Esophagus muscularis mucosa (tissue), 4 donors: Measurements from ENCODE around the gene ZNF23.

Experiments used
- CTCF ChIP-seq, 3 experiments: fragments of 200-600 bp in 2 of 3; fragments of 450-650 bp in 1 of 3; sonication (generic) in 2 of 3; IDR thresholded peaks; one replicate each; pipeline ENCODE4 v1.5.1; 2017 to 2019; ENCODE audit warnings: antibody characterized with exemption in 3 of 3, mild to moderate bottlenecking in 2 of 3, moderate library complexity in 1 of 3
- EP300 ChIP-seq: sonication (generic); formaldehyde crosslinking; IDR thresholded peaks from one replicate; pipeline ENCODE4 v1.6.1; 2017; ENCODE audit warnings: antibody characterized with exemption
- POLR2A ChIP-seq: fragments of 450-650 bp; IDR thresholded peaks from one replicate; pipeline ENCODE4 v1.6.1; 2017; ENCODE audit warnings: antibody characterized with exemption, moderate library complexity, mild to moderate bottlenecking, low read depth
- POLR2AphosphoS5 ChIP-seq, 2 donors: sonication (generic); formaldehyde crosslinking; IDR thresholded peaks; one replicate each; pipeline ENCODE4 v1.6.1; 2017; ENCODE audit warnings: antibody characterized with exemption in 2 of 2

- TF ChIP-seq CTCF (IDR thresholded peaks at IDR 0.05) = no peak
- no peak for TF ChIP-seq POLR2A
- no peak for TF ChIP-seq POLR2AphosphoS5 (IDR thresholded peaks at IDR 0.05)
- no peak for TF ChIP-seq EP300
Measured at GRCh38 chr16:71430744-71431143, 31.3 kb downstream of the ZNF23 start.
